GM12875 (cell line): ENCODE data around the gene PLXNA4.

ENCODE experiments used
- H3K4me3 ChIP-seq: one replicate; pipeline ENCODE4 v1.5.1; 2011; ENCODE audit warnings: low read depth, low read length, control low read depth
- TF ChIP-seq, protein P1 (sequence below): IDR thresholded peaks from 2 replicates; pipeline ENCODE4 v1.5.1; 2011; ENCODE audit warnings: low read depth, mild to moderate bottlenecking, control low read depth, inconsistent platforms, low read length, moderate library complexity, borderline replicate concordance; ENCODE audit not compliant: insufficient read depth

The PLXNA4 gene

GRCh38 chr7:132590162-132590561 lies 13.9 kb upstream of the PLXNA4 start:
- TF ChIP-seq, protein P1, sequence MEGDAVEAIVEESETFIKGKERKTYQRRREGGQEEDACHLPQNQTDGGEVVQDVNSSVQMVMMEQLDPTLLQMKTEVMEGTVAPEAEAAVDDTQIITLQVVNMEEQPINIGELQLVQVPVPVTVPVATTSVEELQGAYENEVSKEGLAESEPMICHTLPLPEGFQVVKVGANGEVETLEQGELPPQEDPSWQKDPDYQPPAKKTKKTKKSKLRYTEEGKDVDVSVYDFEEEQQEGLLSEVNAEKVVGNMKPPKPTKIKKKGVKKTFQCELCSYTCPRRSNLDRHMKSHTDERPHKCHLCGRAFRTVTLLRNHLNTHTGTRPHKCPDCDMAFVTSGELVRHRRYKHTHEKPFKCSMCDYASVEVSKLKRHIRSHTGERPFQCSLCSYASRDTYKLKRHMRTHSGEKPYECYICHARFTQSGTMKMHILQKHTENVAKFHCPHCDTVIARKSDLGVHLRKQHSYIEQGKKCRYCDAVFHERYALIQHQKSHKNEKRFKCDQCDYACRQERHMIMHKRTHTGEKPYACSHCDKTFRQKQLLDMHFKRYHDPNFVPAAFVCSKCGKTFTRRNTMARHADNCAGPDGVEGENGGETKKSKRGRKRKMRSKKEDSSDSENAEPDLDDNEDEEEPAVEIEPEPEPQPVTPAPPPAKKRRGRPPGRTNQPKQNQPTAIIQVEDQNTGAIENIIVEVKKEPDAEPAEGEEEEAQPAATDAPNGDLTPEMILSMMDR, result no peak
- H3K4me3 ChIP-seq, result no peak overlapping the region

GRCh38 chr7:132588596-132588995 lies 12.3 kb upstream of the PLXNA4 start:
- no peak overlapping the region for H3K4me3 ChIP-seq
- TF ChIP-seq, protein P1, result no peak

- H3K4me3 ChIP-seq, result no peak overlapping the region
- TF ChIP-seq, protein P1, result no peak
Measured at GRCh38 chr7:132584796-132585494, 8.7 kb upstream of the PLXNA4 start.

- TF ChIP-seq, protein P1, result no peak
- no peak overlapping the region for H3K4me3 ChIP-seq
Measured at GRCh38 chr7:132581431-132581830, 5.2 kb upstream of the PLXNA4 start.

GRCh38 chr7:132580717-132581285 lies 4.5 kb upstream of the PLXNA4 start:
- TF ChIP-seq, protein P1, result peak; percentile 68
- H3K4me3 ChIP-seq, result no peak overlapping the region

DNA sequence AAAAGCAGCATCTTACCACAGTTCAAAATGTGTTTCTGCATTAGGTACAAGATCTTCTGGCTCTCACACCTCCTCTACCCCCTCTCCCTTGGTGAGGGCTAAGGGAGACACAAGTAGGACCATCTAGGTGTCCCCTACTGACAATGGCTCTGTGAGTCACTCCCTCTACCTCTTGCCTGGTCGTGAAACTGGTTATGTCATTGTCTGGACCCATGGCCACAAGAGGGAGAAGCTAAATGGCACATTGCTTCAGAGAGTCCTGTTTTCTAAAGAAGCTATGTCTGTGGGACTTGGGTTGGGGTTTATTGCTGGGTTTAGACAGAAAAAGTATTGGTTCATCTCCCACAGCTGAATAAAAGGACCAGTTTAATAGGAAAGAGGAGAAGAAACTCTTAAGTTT lies 4.0 kb upstream of the PLXNA4 start:
- TF ChIP-seq, protein P1, result no peak
- H3K4me3 ChIP-seq, result no peak overlapping the region

- H3K4me3 ChIP-seq, result no peak overlapping the region
- TF ChIP-seq, protein P1, result no peak
Measured at GRCh38 chr7:132579260-132579899, 3.1 kb upstream of the PLXNA4 start.
